GM12878 (cell line): ENCODE measurements around the gene MYCBPAP. TPM values are rescaled to one million over a fixed set of nuclear protein-coding genes. Genes with fewer than 3 reads are reported as not detected.

Experiments used
- ATAC-seq: fragments of 200-7000 bp; cut with Tn5 transposase; 3 replicates; pipeline ENCODE4 v1.9.1; 2020; ENCODE audit warnings: mild to moderate bottlenecking, moderate library complexity
- BruUV-seq: library from RNA; stranded (reverse); fragments of 400-500 nt; replicated peaks from 2 replicates; lab custom pipeline; 2021; lab: Mats Ljungman, UMichigan
- CTCF ChIA-PET: fragments of 300-600 bp; sonication (Branson Sonifier 250); formaldehyde crosslinking; extraction: SDS; loops from one replicate; lab custom pipeline; 2021; ENCODE audit warnings: inconsistent platforms; lab: Yijun Ruan, JAX
- POLR2A ChIA-PET: fragments of 350-600 bp; formaldehyde crosslinking; extraction: SDS; loops from one replicate; lab custom pipeline; 2021; ENCODE audit warnings: inconsistent platforms; lab: Charles Lee
- RAD21 ChIA-PET: fragments of 300-600 bp; sonication (Branson Sonifier 250); formaldehyde crosslinking; loops from one replicate; lab custom pipeline; 2023; ENCODE audit warnings: antibody characterized with exemption; ENCODE audit not compliant: unreplicated experiment; lab: Charles Lee
- SMC1A ChIA-PET: fragments of 300-600 bp; sonication (Branson Sonifier 250); formaldehyde crosslinking; loops from one replicate; lab custom pipeline; 2023; ENCODE audit not compliant: unreplicated experiment, uncharacterized antibody; lab: Charles Lee
- DNase-seq: peaks from one replicate; pipeline ENCODE4 v3.0.0-alpha.2; 2011; ENCODE audit warnings: low read depth, low spot score
- FAIRE-seq: peaks from 3 replicates; lab custom pipeline; 2011; peaks lifted over from hg19 to GRCh38; lab: Jason Lieb, UNC
- H2AFZ ChIP-seq: 2 replicates; pipeline ENCODE4 v1.6.0; 2011; ENCODE audit warnings: low read depth, low read length, control low read depth; ENCODE audit not compliant: control insufficient read depth
- H3K27ac ChIP-seq: 2 replicates; pipeline ENCODE4 v1.5.1; 2011; ENCODE audit warnings: control low read depth; ENCODE audit not compliant: control insufficient read depth, insufficient read depth
- H3K27me3 ChIP-seq, 2 experiments: replicated peaks in 1 of 2; 2 replicates each; pipeline versions ENCODE4 v1.6.0 to v1.6.1; 2011; ENCODE audit warnings: low read length in 1 of 2; ENCODE audit not compliant: control insufficient read depth in 2 of 2, insufficient read depth in 2 of 2
- H3K36me3 ChIP-seq, 2 experiments: 2 replicates each; pipeline ENCODE4 v1.5.1; 2011; ENCODE audit warnings: low read length in 1 of 2; ENCODE audit not compliant: control insufficient read depth in 2 of 2, insufficient read depth in 2 of 2
- H3K4me1 ChIP-seq: 2 replicates; pipeline ENCODE4 v1.6.1; 2011; ENCODE audit warnings: mild to moderate bottlenecking, low read length, moderate library complexity, mixed read lengths; ENCODE audit not compliant: control insufficient read depth, insufficient read depth
- H3K4me2 ChIP-seq: 2 replicates; pipeline ENCODE4 v1.6.0; 2011; ENCODE audit warnings: control low read depth; ENCODE audit not compliant: control insufficient read depth, insufficient read depth
- H3K4me3 ChIP-seq: fragments of 200-600 bp; sonication (generic); 2 replicates; pipeline ENCODE4 v1.5.1; 2016
- H3K79me2 ChIP-seq: 2 replicates; pipeline ENCODE4 v1.6.0; 2011; ENCODE audit warnings: low read length; ENCODE audit not compliant: control insufficient read depth, insufficient read depth
- H3K9ac ChIP-seq: 2 replicates; pipeline ENCODE4 v1.8.0; 2011; ENCODE audit warnings: low read length, control low read depth, mixed read lengths; ENCODE audit not compliant: control insufficient read depth, insufficient read depth
- H3K9me3 ChIP-seq: replicated peaks from 3 replicates; pipeline ENCODE4 v1.5.1; 2011; ENCODE audit warnings: mild to moderate bottlenecking, low read length; ENCODE audit not compliant: control insufficient read depth, insufficient read depth
- H4K20me1 ChIP-seq: 2 replicates; pipeline ENCODE4 v1.6.0; 2011; ENCODE audit not compliant: control insufficient read depth, insufficient read depth
- ATF7 ChIP-seq: fragments of 450-650 bp; IDR thresholded peaks from 2 replicates; pipeline ENCODE4 v1.6.1; 2016; ENCODE audit warnings: low read depth, mild to moderate bottlenecking
- CBX5 ChIP-seq: sonication (generic); IDR thresholded peaks from 2 replicates; pipeline ENCODE4 v1.6.1; 2016; ENCODE audit warnings: low read depth, moderate library complexity, mild to moderate bottlenecking, inconsistent platforms
- CREM ChIP-seq: IDR thresholded peaks from 2 replicates; pipeline ENCODE4 v1.6.1; 2014; ENCODE audit warnings: antibody characterized with exemption, low read depth
- FOS ChIP-seq: IDR thresholded peaks from 3 replicates; pipeline ENCODE4 v1.6.1; 2011; ENCODE audit warnings: borderline replicate concordance; ENCODE audit not compliant: insufficient read length; ENCODE audit errors: extremely low read depth
- FOXM1 ChIP-seq: IDR thresholded peaks from 2 replicates; pipeline ENCODE4 v1.6.1; 2012; ENCODE audit warnings: low read depth, mild to moderate bottlenecking, inconsistent platforms, low read length, moderate library complexity
- JUNB ChIP-seq: IDR thresholded peaks from 2 replicates; pipeline ENCODE4 v1.6.1; 2016; ENCODE audit warnings: antibody characterized with exemption, mild to moderate bottlenecking
- MEF2A ChIP-seq: IDR thresholded peaks from 2 replicates; pipeline ENCODE4 v1.6.1; 2011; ENCODE audit warnings: low read depth, mild to moderate bottlenecking, low read length, moderate library complexity; ENCODE audit not compliant: insufficient read depth
- NFYA ChIP-seq: IDR thresholded peaks from 2 replicates; pipeline ENCODE4 v1.6.1; 2011; ENCODE audit warnings: low read depth, mild to moderate bottlenecking, low read length, improper control_type of control experiment, borderline replicate concordance
- NR2F1 ChIP-seq: fragments of 450-650 bp; conservative IDR thresholded peaks from 2 replicates; pipeline ENCODE4 v1.6.1; 2017; ENCODE audit warnings: mild to moderate bottlenecking
- POLR2AphosphoS2 ChIP-seq: IDR thresholded peaks from 2 replicates; pipeline ENCODE4 v1.6.1; 2011; ENCODE audit warnings: low read depth, mild to moderate bottlenecking, low read length, improper control_type of control experiment, moderate library complexity
- RAD21 ChIP-seq: IDR thresholded peaks from 2 replicates; pipeline ENCODE4 v1.6.1; 2011; ENCODE audit warnings: mild to moderate bottlenecking, low read depth, low read length, moderate library complexity; ENCODE audit not compliant: insufficient read depth
- RCOR1 ChIP-seq: conservative IDR thresholded peaks from 2 replicates; pipeline ENCODE4 v1.6.1; 2012; ENCODE audit warnings: low read depth, low read length, improper control_type of control experiment
- SREBF2 ChIP-seq: IDR thresholded peaks from 2 replicates; pipeline ENCODE4 v1.6.1; 2012; ENCODE audit warnings: mild to moderate bottlenecking, low read length
- YY1 ChIP-seq: IDR thresholded peaks from 2 replicates; pipeline ENCODE4 v1.6.1; 2011; ENCODE audit warnings: low read depth, mild to moderate bottlenecking, low read length
- ZNF24 ChIP-seq: fragments of 450-650 bp; IDR thresholded peaks from 2 replicates; pipeline ENCODE4 v1.6.1; 2017; ENCODE audit warnings: antibody characterized with exemption, mild to moderate bottlenecking
- WGBS: methylation state at CpG from one replicate; pipeline ENCODE4 v1.1.6; 2016; ENCODE audit warnings: low lambda C conversion rate; ENCODE audit not compliant: insufficient replicate concordance, insufficient coverage; ENCODE audit errors: missing lambda C conversion rate; 5-methylcytosine and 5-hydroxymethylcytosine counted together
- in situ Hi-C: fragments of 300-500 bp; cut with MboI; formaldehyde crosslinking; loops from 9 replicates; pipeline ENCODE4 v1.14.3; 2018; ENCODE audit warnings: mixed read lengths
- intact Hi-C: fragments of 100-400 bp; cut with micrococcal nuclease; formaldehyde crosslinking; loops from one replicate; pipeline ENCODE4 v1.14.2; 2022; ENCODE audit not compliant: unreplicated experiment
- polyA plus RNA-seq, 11 experiments: library from polyadenylated mRNA; depleted of rRNA in 4 of 11; unstranded in 6 of 11; stranded (reverse) in 5 of 11; fragments of >200 nt; fragmentation: Nextera tagmentation in 4 of 11; fragmentation: Illumina TruSeq in 1 of 11; extraction: Ambion mirVana in 4 of 11; extraction: Trizol in 1 of 11; gene quantifications; 1 replicate in 1 of 11; 2 replicates in 10 of 11; pipeline versions ENCODE4 v1.2.1 to v1.2.3, GENCODE V29; 2011 to 2016; ENCODE audit warnings: inconsistent platforms in 2 of 11, missing spikeins in 2 of 11, low read depth in 1 of 11
- total RNA-seq, 4 experiments: library from RNA; depleted of rRNA in 3 of 4; stranded (reverse); fragments of >200 nt in 3 of 4; fragmentation: Illumina TruSeq in 1 of 4; extraction: Trizol in 1 of 4; gene quantifications; 2 replicates each; pipeline versions ENCODE4 v1.2.1 to v1.2.3, GENCODE V29; 2013 to 2021
- TF ChIP-seq, protein P1 (sequence below): IDR thresholded peaks from 2 replicates; pipeline ENCODE4 v1.6.1; 2011; ENCODE audit warnings: borderline replicate concordance, low read depth, mild to moderate bottlenecking, moderate library complexity, mixed read lengths, low read length; ENCODE audit not compliant: insufficient read depth; ENCODE audit errors: extremely low read length
- TF ChIP-seq, protein P2 (sequence below): IDR thresholded peaks from 2 replicates; pipeline ENCODE4 v1.6.1; 2012; ENCODE audit warnings: low read depth, low read length, improper control_type of control experiment

MYCBPAP gene
- total and polyA plus RNA-seq, 10 of the 15 experiments (the other 5 are each of a cell fraction or from before 2014, with no cell fraction given) = 0.23 to 2.7 (median 1.5) TPM

DNA sequence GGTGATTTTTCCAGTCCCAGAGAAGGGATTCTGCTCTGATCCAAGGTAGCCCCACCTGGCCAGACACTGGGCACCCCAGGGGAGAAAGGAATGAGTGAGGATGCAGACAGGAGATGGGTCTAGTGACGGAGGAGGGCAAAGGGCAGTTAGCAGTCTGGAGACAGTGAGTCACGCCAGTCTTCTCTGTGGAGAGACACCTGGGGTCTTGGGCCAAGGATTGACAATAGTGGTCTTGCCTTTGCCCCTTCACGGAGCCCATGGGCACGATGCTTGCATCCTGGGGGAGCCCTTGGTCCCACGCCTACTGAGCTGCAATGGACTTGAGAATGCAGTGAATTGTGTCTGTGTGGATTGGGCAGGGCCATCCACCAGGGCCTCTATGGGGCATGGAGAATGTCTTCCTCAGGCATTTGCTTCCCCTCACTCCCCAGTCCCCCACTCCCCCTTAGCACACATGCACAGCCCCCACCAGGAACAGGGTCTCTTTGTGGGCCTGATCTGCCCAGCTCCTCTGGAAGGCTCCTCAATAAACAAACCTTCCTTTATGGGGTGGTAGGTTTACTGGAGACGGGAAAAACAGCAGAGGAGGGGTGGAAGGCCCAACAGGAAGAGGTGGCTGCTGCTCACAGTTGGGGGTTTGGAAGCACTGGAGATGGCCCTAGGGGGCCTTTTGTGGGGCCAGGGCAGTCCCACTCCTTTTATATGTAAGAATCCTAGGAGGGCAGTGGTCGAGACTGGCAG lies 41.0 kb upstream of the MYCBPAP start:
- H3K4me1 ChIP-seq = no peaks in the 10 kb centered on the region
- ChIA-PET POLR2A (no interaction called here), SMC1A (no interaction called here), CTCF (interaction anchor here (0.6 to 0.7 kb wide), 2 partner anchors 15 to 105 kb away, joined by 3 read pairs; no protein-coding TSS in a partner anchor), RAD21 (no interaction called here)
- H3K4me3 ChIP-seq = no peak overlapping the region
- FAIRE-seq (no peak), ATAC-seq (no peak), DNase-seq (no peak)
- TF ChIP-seq NFYA (no peak), SREBF2 (no peak), MEF2A (no peak), CREM (no peak), RAD21 (no peak), RCOR1 (no peak)
- no peaks in the 10 kb centered on the region for H3K36me3 ChIP-seq
- in situ Hi-C loops (no loop called here), intact Hi-C loops (no loop called here)
- H3K9ac ChIP-seq = no peak overlapping the region
- no peaks in the 10 kb centered on the region for H4K20me1 ChIP-seq
- peaks cover 0 to 3% of the 10 kb centered on the region in 2 experiments; a peak in 2 of 4 replicates for H3K27me3 ChIP-seq
- H3K9me3 ChIP-seq = no peaks in the 10 kb centered on the region
- WGBS = 33% methylated on average over 7 of the region's 7 CpGs
- H3K79me2 ChIP-seq = no peaks in the 10 kb centered on the region
- no peak overlapping the region for H3K27ac ChIP-seq
- no TSS peak for BruUV-seq
- H2AFZ ChIP-seq = no peak overlapping the region
- no peak overlapping the region for H3K4me2 ChIP-seq

DNA sequence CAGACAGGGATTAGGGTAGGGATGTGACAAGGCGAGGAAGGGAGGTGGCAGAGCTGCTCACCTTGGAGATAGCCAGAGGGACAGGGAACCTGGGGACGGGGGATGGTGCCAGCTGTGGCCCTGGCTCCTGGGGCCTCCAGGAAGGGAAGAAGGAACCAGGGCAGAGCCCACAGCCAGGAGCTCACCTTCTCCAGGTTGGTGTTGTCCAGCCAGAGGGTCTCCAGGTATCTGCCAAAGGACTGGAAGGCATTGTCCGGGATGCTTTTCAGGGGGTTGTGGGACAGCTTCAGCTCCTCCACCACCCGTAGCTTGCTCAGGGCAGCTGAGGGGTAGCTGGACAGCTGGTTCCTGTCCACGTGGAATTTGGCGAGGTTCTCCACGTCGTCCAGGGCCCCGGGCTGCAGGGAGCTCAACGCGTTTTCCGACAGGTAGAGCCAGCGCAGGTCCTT lies 40.4 kb upstream of the MYCBPAP start:
- H3K27me3 ChIP-seq = peaks cover 0 to 3% of the 10 kb centered on the region in 2 experiments; a peak in 2 of 4 replicates
- ChIA-PET SMC1A (no interaction called here), POLR2A (no interaction called here)
- TF ChIP-seq YY1 = no peak
- no peak for TF ChIP-seq CBX5
- TF ChIP-seq POLR2AphosphoS2 = no peak
- no peak for TF ChIP-seq ZNF24
- TF ChIP-seq, protein P1, sequence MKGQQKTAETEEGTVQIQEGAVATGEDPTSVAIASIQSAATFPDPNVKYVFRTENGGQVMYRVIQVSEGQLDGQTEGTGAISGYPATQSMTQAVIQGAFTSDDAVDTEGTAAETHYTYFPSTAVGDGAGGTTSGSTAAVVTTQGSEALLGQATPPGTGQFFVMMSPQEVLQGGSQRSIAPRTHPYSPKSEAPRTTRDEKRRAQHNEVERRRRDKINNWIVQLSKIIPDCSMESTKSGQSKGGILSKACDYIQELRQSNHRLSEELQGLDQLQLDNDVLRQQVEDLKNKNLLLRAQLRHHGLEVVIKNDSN = no peak
- TF ChIP-seq ATF7 = no peak
- TF ChIP-seq FOS = no peak
- TF ChIP-seq FOXM1 = no peak
- TF ChIP-seq, protein P2, sequence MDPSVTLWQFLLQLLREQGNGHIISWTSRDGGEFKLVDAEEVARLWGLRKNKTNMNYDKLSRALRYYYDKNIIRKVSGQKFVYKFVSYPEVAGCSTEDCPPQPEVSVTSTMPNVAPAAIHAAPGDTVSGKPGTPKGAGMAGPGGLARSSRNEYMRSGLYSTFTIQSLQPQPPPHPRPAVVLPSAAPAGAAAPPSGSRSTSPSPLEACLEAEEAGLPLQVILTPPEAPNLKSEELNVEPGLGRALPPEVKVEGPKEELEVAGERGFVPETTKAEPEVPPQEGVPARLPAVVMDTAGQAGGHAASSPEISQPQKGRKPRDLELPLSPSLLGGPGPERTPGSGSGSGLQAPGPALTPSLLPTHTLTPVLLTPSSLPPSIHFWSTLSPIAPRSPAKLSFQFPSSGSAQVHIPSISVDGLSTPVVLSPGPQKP = no peak
- no peak for TF ChIP-seq JUNB
- no peak for TF ChIP-seq NR2F1

More for the DNA sequence above, 40.4 kb upstream of the MYCBPAP start:
- Histone ChIP-seq H3K4me1 (no peaks in the 10 kb centered on the region), H3K79me2 (no peaks in the 10 kb centered on the region), H3K4me3 (no peak overlapping the region), H3K9me3 (no peaks in the 10 kb centered on the region), H3K4me2 (no peak overlapping the region), H3K36me3 (no peaks in the 10 kb centered on the region), H3K9ac (no peak overlapping the region), H3K27ac (no peak overlapping the region), H4K20me1 (no peaks in the 10 kb centered on the region), H2AFZ (no peak overlapping the region)
- no TSS peak for BruUV-seq
- FAIRE-seq (no peak), ATAC-seq (no peak), DNase-seq (no peak)
- WGBS = 63% methylated on average over 13 of the region's 13 CpGs
- in situ Hi-C loops = no loop called here
- ChIA-PET RAD21 (no interaction called here), CTCF (interaction anchor here (0.6 to 0.7 kb wide), 3 partner anchors 15 to 106 kb away, joined by 3 read pairs; no protein-coding TSS in a partner anchor)
- intact Hi-C loops = no loop called here
